Measurements from ENCODE around the gene ASTN1.

The ASTN1 gene

DNA sequence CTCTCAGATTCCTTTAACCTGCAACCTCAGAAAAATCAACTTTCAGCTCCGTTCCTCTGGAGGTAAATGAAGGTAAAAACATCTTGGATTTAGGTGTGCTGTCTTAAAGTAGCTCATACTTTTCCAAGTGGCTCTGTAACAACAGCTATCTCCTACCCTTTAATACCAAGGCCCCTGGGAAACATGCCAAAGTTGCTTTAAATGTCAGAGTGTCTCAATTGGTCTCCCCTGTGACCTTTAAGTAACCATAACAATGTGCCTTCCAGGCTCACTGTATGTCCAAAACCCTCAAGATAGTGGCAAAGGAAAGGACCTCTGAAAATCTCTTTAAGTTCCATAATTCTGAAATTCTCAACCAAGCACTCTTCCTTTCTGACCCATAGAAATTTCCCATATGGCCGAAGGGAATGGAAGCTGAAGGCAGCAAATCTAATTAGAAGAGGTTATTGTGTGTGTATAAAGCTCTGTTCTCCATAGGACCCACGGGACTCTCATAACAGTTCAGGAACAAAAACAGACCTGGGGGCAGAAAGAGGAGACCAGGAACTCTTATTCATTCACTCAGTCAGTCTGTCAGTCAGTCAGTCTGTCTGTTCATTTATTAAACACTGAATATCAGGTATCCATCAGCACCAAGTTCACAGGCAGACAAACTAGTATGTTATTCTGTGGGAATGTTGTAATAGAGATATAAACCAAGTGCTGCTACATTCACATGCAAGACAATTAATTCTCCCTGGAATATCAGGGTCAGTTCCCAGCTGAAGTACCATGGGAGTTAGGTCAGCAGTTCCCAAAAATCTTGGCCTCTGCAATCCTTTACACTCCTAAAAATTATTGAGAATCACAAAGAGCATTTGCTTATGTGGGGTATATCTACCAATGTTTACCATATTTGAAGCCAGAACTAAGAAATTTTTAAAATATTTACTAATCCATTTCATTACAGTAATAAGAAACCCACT is 19.1 kb downstream of the ASTN1 start:
- TF ChIP-seq, protein P1, sequence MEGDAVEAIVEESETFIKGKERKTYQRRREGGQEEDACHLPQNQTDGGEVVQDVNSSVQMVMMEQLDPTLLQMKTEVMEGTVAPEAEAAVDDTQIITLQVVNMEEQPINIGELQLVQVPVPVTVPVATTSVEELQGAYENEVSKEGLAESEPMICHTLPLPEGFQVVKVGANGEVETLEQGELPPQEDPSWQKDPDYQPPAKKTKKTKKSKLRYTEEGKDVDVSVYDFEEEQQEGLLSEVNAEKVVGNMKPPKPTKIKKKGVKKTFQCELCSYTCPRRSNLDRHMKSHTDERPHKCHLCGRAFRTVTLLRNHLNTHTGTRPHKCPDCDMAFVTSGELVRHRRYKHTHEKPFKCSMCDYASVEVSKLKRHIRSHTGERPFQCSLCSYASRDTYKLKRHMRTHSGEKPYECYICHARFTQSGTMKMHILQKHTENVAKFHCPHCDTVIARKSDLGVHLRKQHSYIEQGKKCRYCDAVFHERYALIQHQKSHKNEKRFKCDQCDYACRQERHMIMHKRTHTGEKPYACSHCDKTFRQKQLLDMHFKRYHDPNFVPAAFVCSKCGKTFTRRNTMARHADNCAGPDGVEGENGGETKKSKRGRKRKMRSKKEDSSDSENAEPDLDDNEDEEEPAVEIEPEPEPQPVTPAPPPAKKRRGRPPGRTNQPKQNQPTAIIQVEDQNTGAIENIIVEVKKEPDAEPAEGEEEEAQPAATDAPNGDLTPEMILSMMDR (IDR thresholded peaks at IDR 0.05; ENCODE audit: low read depth, low read length) = no peak

DNA sequence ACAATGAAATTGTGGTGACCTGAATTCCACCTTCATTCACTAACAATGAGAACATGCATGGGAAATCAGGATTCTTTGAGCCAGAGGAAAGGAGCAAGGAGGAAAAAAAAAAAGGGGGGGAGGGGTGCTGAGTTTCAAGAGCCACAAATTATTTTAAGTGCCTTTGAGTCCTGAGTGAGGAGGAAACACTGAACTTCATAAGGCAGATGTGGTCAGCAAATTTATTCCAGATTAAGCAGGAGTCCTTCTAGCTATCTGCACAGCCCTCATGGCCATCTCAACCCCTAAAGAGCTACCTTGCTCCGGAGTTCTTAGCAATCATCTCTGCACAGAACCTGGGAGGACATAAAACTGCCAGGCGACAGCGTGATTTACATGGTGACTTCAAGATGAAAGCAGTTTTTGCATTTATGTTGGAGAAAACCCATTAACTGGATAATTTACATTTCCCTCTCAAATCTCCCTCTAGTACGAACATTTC is 21.7 kb downstream of the ASTN1 start:
- TF ChIP-seq, protein P1 (IDR thresholded peaks at IDR 0.05; ENCODE audit: low read depth, low read length) = no peak

More for the DNA sequence above, 19.1 kb downstream of the ASTN1 start:
- no peak overlapping the region for H3K4me3 ChIP-seq (replicated peaks in 1 of 2; ENCODE audit: low read depth in 2 of 2, low read length in 2 of 2)
- DNase-seq (ENCODE audit: low read depth in 2 of 2) = peak in 1 of 2 donors; percentile 6

DNA sequence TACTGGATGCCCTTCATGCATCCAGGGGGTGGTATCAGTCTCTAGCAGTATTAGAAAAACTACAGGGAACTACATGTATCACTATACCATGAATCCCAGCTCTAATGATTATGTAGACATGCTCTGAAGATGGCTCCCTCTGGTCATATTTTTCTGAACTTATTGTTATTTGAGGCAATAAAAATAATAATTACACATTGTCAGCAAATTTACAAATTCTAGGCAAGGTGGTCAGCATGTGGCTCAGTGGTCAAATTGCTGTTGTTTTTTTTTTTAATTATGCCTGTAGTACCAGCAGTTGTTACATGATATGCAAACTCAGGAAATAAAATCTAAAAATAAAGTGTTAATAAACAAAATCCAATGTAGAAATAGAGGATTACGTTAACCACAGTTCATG is 22.5 kb downstream of the ASTN1 start:
- no peak for DNase-seq (ENCODE audit: low read depth in 2 of 2)
- TF ChIP-seq, protein P1 (IDR thresholded peaks at IDR 0.05; ENCODE audit: low read depth, low read length) = no peak
- no peak overlapping the region for H3K4me3 ChIP-seq (replicated peaks in 1 of 2; ENCODE audit: low read depth in 2 of 2, low read length in 2 of 2)

More for the DNA sequence above, 21.7 kb downstream of the ASTN1 start:
- H3K4me3 ChIP-seq (replicated peaks in 1 of 2; ENCODE audit: low read depth in 2 of 2, low read length in 2 of 2) = no peak overlapping the region
- no peak for DNase-seq (ENCODE audit: low read depth in 2 of 2)

DNA sequence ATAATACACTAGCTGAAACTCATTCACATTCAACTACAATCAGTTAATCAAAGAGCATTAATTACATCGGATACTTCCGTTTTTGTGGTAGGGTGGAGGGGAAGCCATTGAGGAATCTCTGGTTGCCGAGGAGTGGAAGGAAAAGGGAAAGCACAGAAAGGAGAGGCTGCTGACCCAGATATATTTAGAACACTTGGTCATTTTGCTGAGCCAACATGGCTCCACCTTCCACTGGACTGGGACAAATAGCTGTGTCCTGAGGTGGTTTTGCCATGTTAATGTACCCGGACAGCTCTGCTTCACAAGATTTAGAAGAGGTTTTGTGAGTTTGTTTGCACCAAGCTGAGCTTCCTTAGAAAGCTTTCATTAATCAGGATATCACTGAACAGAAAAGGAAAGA is 26.2 kb downstream of the ASTN1 start:
- no peak for DNase-seq (ENCODE audit: low read depth in 2 of 2)
- TF ChIP-seq, protein P1 (IDR thresholded peaks at IDR 0.05; ENCODE audit: low read depth, low read length) = no peak
- no peak overlapping the region for H3K4me3 ChIP-seq (replicated peaks in 1 of 2; ENCODE audit: low read depth in 2 of 2, low read length in 2 of 2)

DNA sequence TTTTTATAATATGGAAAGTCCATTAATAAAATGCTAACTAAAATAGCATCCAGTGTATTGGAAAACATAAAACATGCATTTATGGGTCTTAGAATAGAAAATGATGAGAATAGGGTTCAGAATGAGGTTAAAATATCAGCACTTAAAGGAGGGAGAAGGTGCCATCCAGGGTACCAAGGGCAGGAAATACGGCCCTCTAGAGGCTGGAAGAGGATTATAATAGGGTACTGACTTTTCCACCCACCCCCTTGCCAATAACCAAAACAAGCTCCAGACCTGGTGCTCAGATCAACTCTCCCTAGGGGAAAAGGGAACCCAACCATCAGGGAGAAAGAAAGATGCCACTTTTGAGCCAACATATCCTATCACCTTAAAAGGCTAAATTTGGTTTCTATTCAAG is 26.7 kb downstream of the ASTN1 start:
- no peak for DNase-seq (ENCODE audit: low read depth in 2 of 2)
- TF ChIP-seq, protein P1 (IDR thresholded peaks at IDR 0.05; ENCODE audit: low read depth, low read length) = no peak
- H3K4me3 ChIP-seq (replicated peaks in 1 of 2; ENCODE audit: low read depth in 2 of 2, low read length in 2 of 2) = no peak overlapping the region

DNA sequence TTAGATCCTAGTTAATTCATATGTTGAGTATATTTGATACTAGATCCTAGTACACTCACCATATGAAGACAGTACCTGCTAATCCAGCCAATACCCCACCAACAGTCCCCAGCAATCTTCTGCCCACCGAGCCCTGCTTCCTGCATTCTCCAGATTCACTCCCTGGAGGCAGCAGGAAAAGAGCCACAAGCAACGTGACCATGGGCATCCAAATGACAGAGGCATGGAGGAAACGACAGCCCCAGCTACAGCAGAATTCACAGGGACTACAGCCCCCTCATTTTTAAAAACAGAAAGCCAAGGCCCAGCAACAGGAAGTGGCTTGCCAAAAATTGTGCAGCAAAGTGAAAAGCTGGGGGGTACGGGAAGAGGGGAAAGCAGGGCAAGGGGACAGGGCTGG is 29.3 kb downstream of the ASTN1 start:
- no peak overlapping the region for H3K4me3 ChIP-seq (replicated peaks in 1 of 2; ENCODE audit: low read depth in 2 of 2, low read length in 2 of 2)
- TF ChIP-seq, protein P1 (IDR thresholded peaks at IDR 0.05; ENCODE audit: low read depth, low read length) = no peak
- DNase-seq (ENCODE audit: low read depth in 2 of 2) = no peak

All from cardiac fibroblast (primary cell).